Upper lobe of left lung (tissue), 4 donors: Measurements from ENCODE around the gene ZDHHC1.

ENCODE experiments used
- CTCF ChIP-seq, 6 experiments: fragments of 450-650 bp in 4 of 6; fragments of 200-600 bp in 2 of 6; sonication (generic) in 2 of 6; IDR thresholded peaks; one replicate each; pipeline ENCODE4 v1.5.1; 2016 to 2019; ENCODE audit warnings: antibody characterized with exemption in 6 of 6
- EP300 ChIP-seq, 4 donors: sonication (generic); formaldehyde crosslinking; IDR thresholded peaks; one replicate each; pipeline ENCODE4 v1.5.1; 2017; ENCODE audit warnings: antibody characterized with exemption in 4 of 4, control low read depth in 2 of 4
- POLR2A ChIP-seq, 4 donors: fragments of 450-650 bp; IDR thresholded peaks; one replicate each; pipeline ENCODE4 v1.5.1; 2016 to 2017; ENCODE audit warnings: antibody characterized with exemption in 4 of 4, mild to moderate bottlenecking in 2 of 4
- POLR2AphosphoS5 ChIP-seq, 2 donors: sonication (generic); formaldehyde crosslinking; IDR thresholded peaks; one replicate each; pipeline ENCODE4 v1.5.1; 2017; ENCODE audit warnings: antibody characterized with exemption in 2 of 2

GRCh38 chr16:67431775-67432505, 15.7 kb upstream of the ZDHHC1 start:
- TF ChIP-seq CTCF (IDR thresholded peaks at IDR 0.05) = no peak
- no peak for TF ChIP-seq POLR2AphosphoS5 (IDR thresholded peaks at IDR 0.05)
- TF ChIP-seq POLR2A (IDR thresholded peaks at IDR 0.05) = no peak
- no peak for TF ChIP-seq EP300 (IDR thresholded peaks at IDR 0.05)
